Measurements from ENCODE around the gene GBX2.

Gene GBX2

DNA sequence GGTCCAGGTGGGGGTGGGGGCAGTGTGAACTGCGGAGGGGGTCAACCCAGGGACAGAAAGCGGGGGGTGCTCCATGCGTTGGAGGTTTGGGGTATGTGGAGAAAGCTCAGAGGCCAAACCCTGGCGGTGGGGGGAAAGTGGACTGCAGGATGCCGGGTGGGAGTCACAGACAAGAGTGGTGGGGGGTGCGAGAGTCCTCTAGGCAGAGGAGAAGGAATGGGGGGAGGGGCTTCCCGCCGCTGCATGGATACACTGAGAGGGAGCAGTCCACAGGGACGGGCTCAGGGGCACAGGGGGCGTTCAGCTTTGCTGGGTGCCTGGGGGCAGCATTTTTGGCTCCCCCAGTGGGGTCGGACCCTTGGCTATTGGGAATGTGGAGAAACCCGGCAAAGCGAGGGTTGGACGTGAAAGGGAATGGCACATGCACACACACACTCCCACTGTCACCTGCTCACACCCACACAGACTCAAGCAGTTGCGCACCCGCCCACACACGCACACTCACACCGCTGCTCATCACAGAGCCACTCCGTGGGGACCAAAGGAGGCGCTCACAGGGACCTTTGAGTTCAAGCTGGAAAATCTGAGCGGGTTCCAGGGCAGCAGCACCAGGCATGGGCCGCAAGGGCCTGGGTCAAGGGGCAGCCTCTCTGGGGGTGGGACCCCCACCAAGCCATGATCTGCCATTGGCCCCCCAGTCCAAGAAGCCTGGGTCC lies 7.7 kb downstream of the GBX2 start:
- no peak for TF ChIP-seq REST (IDR thresholded peaks at IDR 0.05; ENCODE audit: insufficient read depth in 1 of 2, low read depth in 2 of 2, low read length in 2 of 2)
- TF ChIP-seq FOXP2 (optimal IDR thresholded peaks at IDR 0.05; ENCODE audit: borderline replicate concordance, extremely low read depth, extremely low read length, insufficient read depth): no peak
- TF ChIP-seq TAF1 (IDR thresholded peaks at IDR 0.05; ENCODE audit: borderline replicate concordance, insufficient read depth, low read length): no peak
- no peak for TF ChIP-seq POLR2AphosphoS5 (IDR thresholded peaks at IDR 0.05; ENCODE audit: low read depth, low read length)
- no peak for TF ChIP-seq SIN3A (IDR thresholded peaks at IDR 0.05; ENCODE audit: borderline replicate concordance, insufficient read depth, low read length)

- TF ChIP-seq SIN3A (IDR thresholded peaks at IDR 0.05; ENCODE audit: borderline replicate concordance, insufficient read depth, low read length): no peak
- TF ChIP-seq FOXP2 (optimal IDR thresholded peaks at IDR 0.05; ENCODE audit: borderline replicate concordance, extremely low read depth, extremely low read length, insufficient read depth): no peak
- TF ChIP-seq TAF1 (IDR thresholded peaks at IDR 0.05; ENCODE audit: borderline replicate concordance, insufficient read depth, low read length): no peak
- TF ChIP-seq REST (IDR thresholded peaks at IDR 0.05; ENCODE audit: insufficient read depth in 1 of 2, low read depth in 2 of 2, low read length in 2 of 2): no peak
- TF ChIP-seq POLR2AphosphoS5 (IDR thresholded peaks at IDR 0.05; ENCODE audit: low read depth, low read length): no peak
Observed at GRCh38 chr2:236159778-236160170, 8.4 kb downstream of the GBX2 start.

DNA sequence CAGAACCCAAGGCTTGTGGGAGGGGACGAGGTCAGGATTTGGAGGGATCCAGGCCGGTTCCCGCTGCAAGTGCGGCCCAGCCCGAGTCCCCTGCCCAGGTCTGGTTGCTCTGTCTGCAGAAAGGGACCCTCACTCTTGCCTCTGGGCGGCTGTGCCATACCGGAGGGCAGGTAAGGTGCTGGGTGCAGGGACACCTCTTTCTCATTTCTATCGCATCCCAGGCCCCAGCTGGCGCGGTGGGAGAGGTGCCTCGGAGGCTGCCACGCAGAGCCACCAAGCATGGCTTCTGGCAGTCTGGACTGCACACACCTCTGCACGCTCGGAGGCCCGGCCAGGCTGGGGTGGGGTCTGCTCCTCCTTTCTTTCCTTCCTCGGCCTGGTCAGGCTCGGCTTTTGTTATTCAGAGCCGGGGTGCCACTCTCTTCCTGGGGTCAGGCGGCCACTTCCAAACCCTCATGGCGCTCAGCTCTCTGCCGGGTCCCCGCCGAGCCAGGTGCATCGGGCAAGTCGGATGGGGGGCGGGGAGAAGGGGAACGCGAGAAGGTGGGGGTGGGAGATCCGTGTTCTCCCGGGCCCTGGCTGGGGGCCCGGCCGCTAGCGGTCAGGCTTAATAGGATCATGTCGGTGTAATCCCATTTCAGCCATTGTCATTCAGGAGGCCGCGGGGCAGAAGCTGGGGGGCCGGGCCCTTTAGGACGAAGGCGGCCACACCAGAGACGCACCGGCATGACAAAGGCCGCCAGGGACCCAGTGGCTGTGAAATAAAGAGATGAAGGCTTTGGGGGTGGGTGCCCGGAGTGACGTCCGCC lies 9.0 kb downstream of the GBX2 start:
- no peak for TF ChIP-seq POLR2AphosphoS5 (IDR thresholded peaks at IDR 0.05; ENCODE audit: low read depth, low read length)
- no peak for TF ChIP-seq SIN3A (IDR thresholded peaks at IDR 0.05; ENCODE audit: borderline replicate concordance, insufficient read depth, low read length)
- no peak for TF ChIP-seq REST (IDR thresholded peaks at IDR 0.05; ENCODE audit: insufficient read depth in 1 of 2, low read depth in 2 of 2, low read length in 2 of 2)
- no peak for TF ChIP-seq FOXP2 (optimal IDR thresholded peaks at IDR 0.05; ENCODE audit: borderline replicate concordance, extremely low read depth, extremely low read length, insufficient read depth)
- TF ChIP-seq TAF1 (IDR thresholded peaks at IDR 0.05; ENCODE audit: borderline replicate concordance, insufficient read depth, low read length): no peak

GRCh38 chr2:236157815-236158498 lies 10.2 kb downstream of the GBX2 start:
- TF ChIP-seq FOXP2 (optimal IDR thresholded peaks at IDR 0.05; ENCODE audit: borderline replicate concordance, extremely low read depth, extremely low read length, insufficient read depth): no peak
- no peak for TF ChIP-seq REST (IDR thresholded peaks at IDR 0.05; ENCODE audit: insufficient read depth in 1 of 2, low read depth in 2 of 2, low read length in 2 of 2)
- TF ChIP-seq POLR2AphosphoS5 (IDR thresholded peaks at IDR 0.05; ENCODE audit: low read depth, low read length): no peak
- TF ChIP-seq TAF1 (IDR thresholded peaks at IDR 0.05; ENCODE audit: borderline replicate concordance, insufficient read depth, low read length): no peak

Measured in PFSK-1 (cell line).